DMS153 treated with DMSO at 0.1 percent for 48 hours (cell line): Measurements from ENCODE around the gene COMMD10.

Experiments
- DNase-seq: peaks from one replicate; lab custom pipeline; 2025; ENCODE audit not compliant: unreplicated experiment; lab: John Stamatoyannopoulos, UW

The COMMD10 gene

GRCh38 chr5:116209166-116209565, 124.3 kb downstream of the COMMD10 start:
- no peak for DNase-seq

- no peak for DNase-seq
Observed at GRCh38 chr5:116212225-116212624, 127.4 kb downstream of the COMMD10 start.

GRCh38 chr5:116216246-116216645, 131.4 kb downstream of the COMMD10 start:
- DNase-seq: no peak

- DNase-seq: no peak
Observed at GRCh38 chr5:116225281-116225922, 140.6 kb downstream of the COMMD10 start.

GRCh38 chr5:116229131-116229689, 144.4 kb downstream of the COMMD10 start:
- DNase-seq: no peak

GRCh38 chr5:116231288-116231687, 146.5 kb downstream of the COMMD10 start:
- DNase-seq: no peak

GRCh38 chr5:116234681-116235080, 149.9 kb downstream of the COMMD10 start:
- no peak for DNase-seq

GRCh38 chr5:116237917-116238500, 153.2 kb downstream of the COMMD10 start:
- no peak for DNase-seq

GRCh38 chr5:116242343-116242742, 157.5 kb downstream of the COMMD10 start:
- no peak for DNase-seq

- DNase-seq: no peak
Observed at GRCh38 chr5:116248432-116248831, 163.6 kb downstream of the COMMD10 start.

- DNase-seq: no peak
Observed at GRCh38 chr5:116249648-116250047, 164.8 kb downstream of the COMMD10 start.

- DNase-seq: no peak
Observed at GRCh38 chr5:116256717-116257116, 171.9 kb downstream of the COMMD10 start.

- no peak for DNase-seq
Observed at GRCh38 chr5:116265471-116265870, 180.6 kb downstream of the COMMD10 start.

GRCh38 chr5:116271446-116272025, 186.7 kb downstream of the COMMD10 start:
- DNase-seq: no peak

GRCh38 chr5:116272281-116272941, 187.6 kb downstream of the COMMD10 start:
- no peak for DNase-seq

GRCh38 chr5:116273448-116274242, 188.8 kb downstream of the COMMD10 start:
- no peak for DNase-seq

GRCh38 chr5:116274251-116274650, 189.4 kb downstream of the COMMD10 start:
- no peak for DNase-seq

GRCh38 chr5:116275282-116275681, 190.5 kb downstream of the COMMD10 start:
- no peak for DNase-seq

GRCh38 chr5:116276952-116277351, 192.1 kb downstream of the COMMD10 start:
- DNase-seq: no peak

- no peak for DNase-seq
Observed at GRCh38 chr5:116280149-116280803, 195.5 kb downstream of the COMMD10 start.
